HepG2 (cell line): ENCODE results near the gene CACNA1C. TPM values are rescaled to one million over a fixed set of nuclear protein-coding genes. Genes with fewer than 3 reads are reported as not detected.

Experiments used
- ATRX ChIP-seq: sonication (generic); formaldehyde crosslinking; IDR thresholded peaks from 2 replicates; pipeline ENCODE4 v1.4.0; 2020; ENCODE audit warnings: missing genetic modification reagents, borderline replicate concordance
- MAFF ChIP-seq: IDR thresholded peaks from 2 replicates; pipeline ENCODE4 v1.6.1; 2011; ENCODE audit warnings: low read depth, low read length, improper control_type of control experiment
- ZFP41 ChIP-seq: sonication (generic); formaldehyde crosslinking; IDR thresholded peaks from 2 replicates; pipeline ENCODE4 v1.4.0; 2020; ENCODE audit warnings: mild to moderate bottlenecking, missing genetic modification reagents, borderline replicate concordance
- ZNF512 ChIP-seq: sonication (generic); formaldehyde crosslinking; IDR thresholded peaks from 2 replicates; pipeline ENCODE4 v1.4.0; 2020; ENCODE audit warnings: mild to moderate bottlenecking, missing genetic modification reagents
- ZSCAN29 ChIP-seq: sonication (generic); formaldehyde crosslinking; conservative IDR thresholded peaks from 2 replicates; pipeline ENCODE4 v1.4.0; 2020; ENCODE audit warnings: mild to moderate bottlenecking, missing genetic modification reagents
- polyA plus RNA-seq, 8 experiments: library from polyadenylated mRNA; depleted of rRNA in 3 of 8; stranded (reverse) in 7 of 8; unstranded in 1 of 8; fragments of >200 nt; fragmentation: Illumina TruSeq in 4 of 8; extraction: Trizol in 4 of 8; gene quantifications; 2 replicates each; pipeline versions ENCODE4 v1.2.1 to v1.2.3, GENCODE V29; 2011 to 2016; ENCODE audit warnings: low read depth in 4 of 8, missing spikeins in 1 of 8, mixed read lengths in 1 of 8; ENCODE audit not compliant: insufficient read depth in 1 of 8
- total RNA-seq, 5 experiments: library from RNA; depleted of rRNA; stranded (reverse); fragments of >200 nt; fragmentation: Illumina TruSeq; extraction: Trizol; gene quantifications; 2 replicates each; pipeline ENCODE4 v1.2.3, GENCODE V29; 2016; ENCODE audit warnings: low read depth in 1 of 5
- TF ChIP-seq, protein P1 (sequence below): sonication (generic); formaldehyde crosslinking; IDR thresholded peaks from 2 replicates; pipeline ENCODE4 v1.5.1; 2020; ENCODE audit warnings: mild to moderate bottlenecking, missing genetic modification reagents
- TF ChIP-seq, protein P2 (sequence below): sonication (generic); formaldehyde crosslinking; conservative IDR thresholded peaks from 2 replicates; pipeline ENCODE4 v1.8.0; 2022; ENCODE audit warnings: mild to moderate bottlenecking, moderate library complexity, missing genetic modification reagents

The CACNA1C gene
- total and polyA plus RNA-seq, 2 of the 13 experiments (the other 11 are each of a cell fraction or from before 2014, with no cell fraction given), result not detected

GRCh38 chr12:2486796-2487195 lies 434.0 kb downstream of the CACNA1C start (continued):
- TF ChIP-seq, protein P1, sequence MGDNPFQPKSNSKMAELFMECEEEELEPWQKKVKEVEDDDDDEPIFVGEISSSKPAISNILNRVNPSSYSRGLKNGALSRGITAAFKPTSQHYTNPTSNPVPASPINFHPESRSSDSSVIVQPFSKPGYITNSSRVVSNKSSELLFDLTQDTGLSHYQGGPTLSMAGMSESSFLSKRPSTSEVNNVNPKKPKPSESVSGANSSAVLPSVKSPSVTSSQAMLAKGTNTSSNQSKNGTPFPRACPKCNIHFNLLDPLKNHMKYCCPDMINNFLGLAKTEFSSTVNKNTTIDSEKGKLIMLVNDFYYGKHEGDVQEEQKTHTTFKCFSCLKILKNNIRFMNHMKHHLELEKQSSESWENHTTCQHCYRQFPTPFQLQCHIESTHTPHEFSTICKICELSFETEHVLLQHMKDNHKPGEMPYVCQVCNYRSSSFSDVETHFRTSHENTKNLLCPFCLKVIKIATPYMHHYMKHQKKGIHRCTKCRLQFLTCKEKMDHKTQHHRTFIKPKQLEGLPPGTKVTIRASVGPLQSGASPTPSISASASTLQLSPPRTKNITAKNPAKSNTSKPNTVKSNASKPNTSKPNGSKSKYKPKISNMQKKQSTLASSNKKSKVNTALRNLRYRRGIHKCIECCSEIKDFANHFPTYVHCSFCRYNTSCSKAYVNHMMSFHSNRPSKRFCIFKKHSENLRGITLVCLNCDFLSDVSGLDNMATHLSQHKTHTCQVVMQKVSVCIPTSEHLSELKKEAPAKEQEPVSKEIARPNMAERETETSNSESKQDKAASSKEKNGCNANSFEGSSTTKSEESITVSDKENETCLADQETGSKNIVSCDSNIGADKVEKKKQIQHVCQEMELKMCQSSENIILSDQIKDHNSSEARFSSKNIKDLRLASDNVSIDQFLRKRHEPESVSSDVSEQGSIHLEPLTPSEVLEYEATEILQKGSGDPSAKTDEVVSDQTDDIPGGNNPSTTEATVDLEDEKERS (CRISPR knock-in tag), result no peak
- no peak for TF ChIP-seq ZFP41 (CRISPR knock-in tag)
- TF ChIP-seq ZNF512 (CRISPR knock-in tag), result no peak
- TF ChIP-seq MAFF, result no peak
- TF ChIP-seq ZSCAN29 (CRISPR knock-in tag), result no peak
- TF ChIP-seq, protein P2, sequence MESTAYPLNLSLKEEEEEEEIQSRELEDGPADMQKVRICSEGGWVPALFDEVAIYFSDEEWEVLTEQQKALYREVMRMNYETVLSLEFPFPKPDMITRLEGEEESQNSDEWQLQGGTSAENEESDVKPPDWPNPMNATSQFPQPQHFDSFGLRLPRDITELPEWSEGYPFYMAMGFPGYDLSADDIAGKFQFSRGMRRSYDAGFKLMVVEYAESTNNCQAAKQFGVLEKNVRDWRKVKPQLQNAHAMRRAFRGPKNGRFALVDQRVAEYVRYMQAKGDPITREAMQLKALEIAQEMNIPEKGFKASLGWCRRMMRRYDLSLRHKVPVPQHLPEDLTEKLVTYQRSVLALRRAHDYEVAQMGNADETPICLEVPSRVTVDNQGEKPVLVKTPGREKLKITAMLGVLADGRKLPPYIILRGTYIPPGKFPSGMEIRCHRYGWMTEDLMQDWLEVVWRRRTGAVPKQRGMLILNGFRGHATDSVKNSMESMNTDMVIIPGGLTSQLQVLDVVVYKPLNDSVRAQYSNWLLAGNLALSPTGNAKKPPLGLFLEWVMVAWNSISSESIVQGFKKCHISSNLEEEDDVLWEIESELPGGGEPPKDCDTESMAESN (CRISPR knock-in tag), result no peak
- TF ChIP-seq ATRX (CRISPR knock-in tag), result no peak
